Spleen (tissue), 7 donors: Measurements from ENCODE around the gene FERMT3.

ENCODE experiments used
- CTCF ChIP-seq, 11 experiments: fragments of 200-600 bp in 7 of 11; fragments of 450-650 bp in 4 of 11; sonication (generic) in 4 of 11; IDR thresholded peaks in 8 of 11; conservative IDR thresholded peaks in 3 of 11; 1 replicate in 7 of 11; 2 replicates in 4 of 11; pipeline versions ENCODE4 v1.4.0 to v1.8.0; 2016 to 2021; ENCODE audit warnings: antibody characterized with exemption in 11 of 11, inconsistent platforms in 4 of 11, mild to moderate bottlenecking in 1 of 11
- POLR2A ChIP-seq, 3 donors: fragments of 450-650 bp; IDR thresholded peaks; one replicate each; pipeline ENCODE4 v1.5.1; 2017; ENCODE audit warnings: antibody characterized with exemption in 3 of 3, mild to moderate bottlenecking in 1 of 3
- POLR2AphosphoS5 ChIP-seq, 3 donors: sonication (generic); formaldehyde crosslinking; IDR thresholded peaks; one replicate each; pipeline ENCODE4 v1.5.1; 2017; ENCODE audit warnings: antibody characterized with exemption in 3 of 3
- donor health status: DM: no; HTN: no; CAD: no; lungs with moderate emphysema.
- donor health status: DM: no; HTN: no; CAD: no.
- donor health status: DM: no; HTN: no; CAD: no.

GRCh38 chr11:64266339-64266738, 59.8 kb downstream of the FERMT3 start:
- TF ChIP-seq CTCF (IDR thresholded peaks at IDR 0.05 in 8 of 11, conservative IDR thresholded peaks at IDR 0.05 in 3 of 11): no peak
- no peak for TF ChIP-seq POLR2A (IDR thresholded peaks at IDR 0.05)
- peak in 1 of 3 donors; percentile 21 for TF ChIP-seq POLR2AphosphoS5 (IDR thresholded peaks at IDR 0.05)
